HG02852 (cell line): ENCODE measurements around the gene RPS27A.
"Not testable (repeated sequence)": the region's sequence is repeated elsewhere in the genome, so short reads cannot be mapped to it uniquely, and the experiment has no call there.

Experiments used
- ATAC-seq: cut with Tn5 transposase; IDR thresholded peaks from one replicate; pipeline ENCODE4 v1.9.1; 2021; ENCODE audit warnings: mild to moderate bottlenecking, moderate library complexity; ENCODE audit not compliant: unreplicated experiment

Gene RPS27A

DNA sequence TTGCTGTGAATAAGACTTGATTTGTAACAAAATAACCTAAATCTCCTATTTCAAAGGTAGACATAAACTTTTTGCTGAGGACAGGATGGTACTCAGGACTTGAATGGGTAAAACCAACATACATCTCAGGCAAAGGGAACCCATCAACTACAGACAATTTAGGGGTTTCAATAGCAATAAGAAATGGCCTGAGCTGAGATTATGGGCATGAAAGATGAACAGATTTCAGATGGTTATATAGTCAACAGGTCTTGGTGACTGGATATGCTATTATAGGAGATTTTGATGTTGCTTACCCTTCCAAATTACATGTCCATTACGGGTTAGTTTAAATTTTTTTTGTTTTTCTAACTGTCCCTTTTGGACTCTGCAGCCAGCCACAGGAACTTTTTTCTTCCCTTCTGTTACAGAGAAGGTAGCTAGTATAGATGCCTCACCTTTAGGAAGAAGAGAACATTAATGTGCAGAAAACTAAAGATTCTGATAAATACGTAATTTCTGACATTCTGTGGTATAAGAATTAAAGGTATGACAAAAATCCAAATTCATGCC is 4.6 kb downstream of the RPS27A start:
- ATAC-seq, result no peak

GRCh38 chr2:55239656-55240222 is 7.3 kb downstream of the RPS27A start:
- ATAC-seq, result no peak

DNA sequence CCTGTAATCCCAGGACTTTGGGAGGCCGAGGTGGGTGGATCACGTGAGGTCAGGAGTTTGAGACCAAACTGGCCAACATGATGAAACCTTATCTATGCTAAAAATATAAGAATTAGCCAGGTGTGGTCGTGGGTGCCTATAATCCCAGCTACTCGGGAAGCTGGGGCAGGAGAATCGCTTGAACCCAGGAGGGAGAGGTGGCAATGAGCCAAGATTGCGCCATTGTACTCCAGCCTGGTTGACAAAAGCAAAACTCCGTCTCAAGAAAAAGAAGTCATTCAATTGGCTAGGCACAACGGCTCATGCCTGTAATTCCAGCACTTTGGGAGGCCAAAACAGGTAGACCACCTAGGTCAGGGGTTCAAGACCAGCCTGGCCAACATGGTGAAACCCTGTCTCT is 9.1 kb downstream of the RPS27A start:
- ATAC-seq, result not testable (repeated sequence)

DNA sequence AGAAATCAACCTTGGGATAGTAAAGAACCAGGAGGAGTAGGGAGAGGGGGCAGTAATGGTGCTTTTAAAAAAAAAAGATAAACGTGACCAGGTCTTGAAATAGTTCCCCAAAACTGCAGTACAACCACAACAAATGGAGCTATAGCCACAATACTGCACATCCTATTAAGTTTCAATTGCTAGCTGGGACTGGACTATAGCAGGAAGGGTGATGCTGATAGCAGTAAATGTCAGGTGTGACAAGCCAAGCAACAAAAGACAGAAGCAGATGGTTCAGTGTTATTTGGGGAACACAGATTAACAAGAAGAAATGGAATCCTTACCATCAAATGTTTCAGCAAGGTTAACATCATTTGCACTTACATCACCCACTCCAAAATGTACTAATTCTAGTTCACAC is 10.1 kb downstream of the RPS27A start:
- no peak for ATAC-seq

DNA sequence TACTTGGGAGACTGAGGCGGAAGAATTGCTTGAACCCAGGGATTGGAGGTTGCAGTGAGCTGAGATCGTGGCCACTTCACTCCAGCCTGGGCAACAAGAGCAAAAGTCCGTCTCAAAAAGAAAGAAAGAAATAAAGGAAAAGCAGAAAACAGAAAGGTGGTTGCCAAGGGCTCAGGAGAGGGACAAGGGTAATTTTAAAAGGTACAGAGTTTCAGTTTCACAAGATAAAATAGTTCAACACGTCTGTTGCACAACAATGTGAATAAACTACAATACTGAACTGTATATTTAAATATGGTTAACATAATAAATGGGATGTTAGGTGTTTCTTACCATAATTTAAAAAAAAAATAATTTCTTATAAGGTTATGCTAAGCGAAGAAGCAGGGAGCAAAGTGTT is 12.9 kb downstream of the RPS27A start:
- ATAC-seq, result no peak

- no peak for ATAC-seq
Observed at GRCh38 chr2:55247025-55247424, 14.5 kb downstream of the RPS27A start.

DNA sequence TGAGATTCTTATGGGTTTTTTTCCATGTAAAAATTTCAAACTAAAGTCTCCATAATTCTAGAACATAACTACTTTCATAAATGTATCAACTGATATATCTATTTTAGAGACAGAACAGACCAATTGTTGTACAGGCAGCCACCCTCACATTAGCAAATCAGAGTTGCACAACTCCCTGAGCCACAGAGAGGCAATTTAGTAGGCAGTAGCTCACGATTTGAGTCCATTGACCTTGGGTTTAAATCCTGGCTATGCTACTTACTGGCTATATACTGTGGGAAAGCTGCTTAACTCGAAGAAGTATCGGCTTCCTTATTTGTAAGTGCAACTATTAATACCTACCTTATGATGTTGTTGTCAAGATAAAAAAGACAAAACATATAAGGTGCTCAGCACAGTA is 20.3 kb downstream of the RPS27A start:
- ATAC-seq, result no peak

DNA sequence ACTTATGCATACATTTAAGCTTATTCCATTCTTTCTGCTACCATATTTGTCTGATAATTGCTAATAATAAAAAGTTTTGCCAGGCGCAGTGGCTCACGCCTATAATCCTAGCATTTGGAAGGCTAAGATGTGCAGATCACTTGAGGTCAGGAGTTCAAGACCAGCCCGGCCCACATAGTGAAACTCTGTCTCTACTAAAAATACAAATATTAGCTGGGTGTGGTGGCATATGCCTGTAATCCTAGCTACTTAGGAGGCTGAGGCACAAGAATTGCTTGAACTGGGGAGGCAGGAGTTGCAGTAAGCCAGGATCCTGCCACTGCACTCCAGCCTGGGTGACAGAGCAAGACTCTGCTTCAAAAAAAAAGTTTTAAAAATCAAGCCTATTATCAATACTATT is 27.1 kb downstream of the RPS27A start:
- ATAC-seq, result not testable (repeated sequence)

- ATAC-seq, result no peak
Observed at GRCh38 chr2:55268288-55268906, 35.9 kb downstream of the RPS27A start.

DNA sequence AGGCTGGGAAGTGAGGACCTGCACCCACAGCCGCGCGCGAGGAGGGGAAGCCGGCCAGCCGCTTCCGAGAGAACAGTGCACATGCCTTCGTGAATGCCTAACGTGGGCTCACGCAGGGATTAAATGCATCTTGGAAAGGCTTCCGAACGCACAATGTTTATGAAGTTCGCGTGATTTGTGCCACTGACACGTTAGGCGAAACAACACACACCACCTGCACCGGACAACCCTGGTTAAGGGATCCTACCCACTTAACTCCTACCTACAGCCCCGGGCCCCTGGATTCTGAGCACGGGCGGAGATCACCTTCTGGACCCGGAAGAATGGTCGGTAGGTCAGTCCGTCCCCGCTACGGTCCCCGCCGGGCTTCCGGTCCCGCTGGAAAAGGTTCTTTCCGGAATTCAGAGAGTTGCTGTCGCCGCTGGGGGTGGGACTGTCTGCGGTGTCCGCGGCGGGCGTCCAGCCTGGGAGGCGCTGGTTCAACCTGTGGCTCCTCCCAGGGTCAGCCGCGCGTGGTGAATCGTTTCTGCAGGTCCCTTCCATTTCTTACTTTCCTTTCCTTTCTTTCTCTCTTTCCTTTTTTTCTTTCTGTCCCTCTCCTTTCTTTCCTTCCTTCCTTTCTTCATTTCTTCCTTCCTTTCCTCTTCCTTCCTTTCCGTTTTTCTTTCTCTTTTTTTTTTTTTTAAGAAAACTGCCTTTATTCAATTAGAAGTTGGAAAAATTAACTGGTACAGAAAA is 36.6 kb downstream of the RPS27A start, which contains the start of gene MTIF2:
MTIF2 (minus strand) TSS at position 325 of the 738 bp plus-strand sequence. CDS start 5,373 bp downstream, outside the sequence.
- ATAC-seq, result peak; percentile 98

- ATAC-seq, result no peak
Observed at GRCh38 chr2:55269645-55269990, 37.1 kb downstream of the RPS27A start.

- not testable (repeated sequence) for ATAC-seq
Observed at GRCh38 chr2:55274346-55274745, 41.9 kb downstream of the RPS27A start.

GRCh38 chr2:55277310-55277709 is 44.8 kb downstream of the RPS27A start:
- no peak for ATAC-seq

- ATAC-seq, result not testable (repeated sequence)
Observed at GRCh38 chr2:55279214-55279835, 46.8 kb downstream of the RPS27A start.

DNA sequence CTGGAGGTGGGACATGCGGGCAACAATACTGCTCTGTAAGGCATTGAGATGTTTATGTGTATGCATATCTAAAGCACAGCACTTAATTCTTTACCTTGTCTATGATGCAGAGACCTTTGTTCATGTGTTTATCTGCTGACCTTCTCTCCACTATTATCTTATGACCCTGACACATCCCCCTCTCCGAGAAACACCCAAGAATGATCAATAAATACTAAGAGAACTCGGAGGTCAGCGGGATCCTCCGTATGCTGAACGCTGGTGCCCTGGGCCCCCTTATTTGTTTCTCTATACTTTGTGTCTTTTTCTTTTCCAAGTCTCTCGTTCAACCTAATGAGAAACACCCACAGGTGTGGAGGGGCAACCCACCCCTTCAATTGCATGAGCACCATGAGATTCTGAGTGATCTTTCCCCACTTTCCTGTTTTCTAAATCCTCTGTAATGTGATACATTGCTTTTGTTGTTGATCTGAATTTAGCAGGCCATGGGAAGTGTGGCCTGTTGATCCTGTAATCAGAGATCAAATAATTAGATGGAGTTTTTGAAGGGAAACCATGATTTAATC is 47.5 kb downstream of the RPS27A start:
- ATAC-seq, result not testable (repeated sequence)

- not testable (repeated sequence) for ATAC-seq
Observed at GRCh38 chr2:55280851-55281546, 48.5 kb downstream of the RPS27A start.

GRCh38 chr2:55282110-55282917 is 49.8 kb downstream of the RPS27A start:
- ATAC-seq, result peak; percentile 97

- no peak for ATAC-seq
Observed at GRCh38 chr2:55283083-55283482, 50.6 kb downstream of the RPS27A start.
